PC-3 (cell line): ENCODE data around the gene EDNRB. TPM values are rescaled to one million over a fixed set of nuclear protein-coding genes. Genes with fewer than 3 reads are reported as not detected.

ENCODE experiments used
- ATAC-seq: fragments of 200-7000 bp; cut with Tn5 transposase; 2 replicates; pipeline ENCODE4 v1.9.1; 2020; ENCODE audit warnings: mild to moderate bottlenecking, moderate library complexity
- BruUV-seq: library from RNA; stranded (reverse); fragments of 400-500 nt; replicated peaks from 2 replicates; lab custom pipeline; 2021; lab: Mats Ljungman, UMichigan
- CTCF ChIA-PET: fragments of 300-600 bp; sonication (Branson Sonifier 250); formaldehyde crosslinking; loops from one replicate; lab custom pipeline; 2022; ENCODE audit warnings: antibody characterized with exemption; lab: Charles Lee
- POLR2A ChIA-PET: fragments of 300-600 bp; sonication (Branson Sonifier 250); formaldehyde crosslinking; loops from one replicate; lab custom pipeline; 2022; ENCODE audit warnings: antibody characterized with exemption; ENCODE audit not compliant: unreplicated experiment; lab: Charles Lee
- DNase-seq: peaks from one replicate; pipeline ENCODE4 v3.0.0-alpha.2; 2015
- H2AFZ ChIP-seq: fragments of 300-600 bp; sonication (generic); 2 replicates; pipeline ENCODE4 v1.6.0; 2016; ENCODE audit warnings: antibody characterized with exemption, low read length
- H3F3A ChIP-seq: fragments of 300-600 bp; sonication (generic); one replicate; pipeline ENCODE4 v1.6.0; 2017; ENCODE audit warnings: antibody characterized with exemption, low read length, control low read depth, mild to moderate bottlenecking; ENCODE audit not compliant: unreplicated experiment
- H3K27ac ChIP-seq: fragments of 300-600 bp; sonication (generic); 2 replicates; pipeline ENCODE4 v1.5.1; 2016; ENCODE audit warnings: mild to moderate bottlenecking, low read length
- H3K27me3 ChIP-seq: fragments of 300-600 bp; sonication (generic); 2 replicates; pipeline ENCODE4 v1.6.1; 2016; ENCODE audit warnings: low read length, mixed read lengths
- H3K36me3 ChIP-seq: fragments of 300-600 bp; sonication (generic); 2 replicates; pipeline ENCODE4 v1.6.1; 2016; ENCODE audit warnings: low read depth, mixed run types, low read length, mixed read lengths
- H3K4me1 ChIP-seq: fragments of 300-600 bp; sonication (generic); 2 replicates; pipeline ENCODE4 v1.5.1; 2016; ENCODE audit warnings: low read length; ENCODE audit not compliant: insufficient read depth
- H3K4me2 ChIP-seq: fragments of 300-600 bp; sonication (generic); 2 replicates; pipeline ENCODE4 v1.6.0; 2016; ENCODE audit warnings: low read length
- H3K4me3 ChIP-seq: fragments of 300-600 bp; sonication (generic); 2 replicates; pipeline ENCODE4 v1.5.1; 2016; ENCODE audit warnings: mild to moderate bottlenecking, low read length, mixed read lengths
- H3K79me2 ChIP-seq: fragments of 300-600 bp; sonication (generic); 2 replicates; pipeline ENCODE4 v1.6.1; 2017; ENCODE audit warnings: low read length, mixed read lengths
- H3K9ac ChIP-seq: fragments of 300-600 bp; sonication (generic); 2 replicates; pipeline ENCODE4 v1.6.0; 2016; ENCODE audit warnings: mild to moderate bottlenecking, low read length
- H3K9me2 ChIP-seq: fragments of 300-600 bp; sonication (generic); replicated peaks from 2 replicates; pipeline ENCODE4 v1.6.1; 2016; ENCODE audit warnings: mixed run types, low read length, mixed read lengths
- H3K9me3 ChIP-seq: fragments of 300-600 bp; sonication (generic); 2 replicates; pipeline ENCODE4 v1.6.1; 2016; ENCODE audit warnings: low read length, mixed read lengths
- H4K20me1 ChIP-seq: fragments of 300-600 bp; sonication (generic); 2 replicates; pipeline ENCODE4 v1.6.1; 2016; ENCODE audit warnings: low read length, mixed read lengths
- EZH2 ChIP-seq: fragments of 300-600 bp; sonication (generic); IDR thresholded peaks from one replicate; pipeline ENCODE4 v1.6.1; 2017; ENCODE audit warnings: antibody characterized with exemption, mild to moderate bottlenecking, low read length; ENCODE audit not compliant: unreplicated experiment
- EZH2phosphoT487 ChIP-seq: fragments of 300-600 bp; sonication (generic); IDR thresholded peaks from 2 replicates; pipeline ENCODE4 v1.6.1; 2018; ENCODE audit warnings: mild to moderate bottlenecking, antibody characterized with exemption, low read length, borderline replicate concordance
- intact Hi-C: fragments of 100-400 bp; cut with micrococcal nuclease; formaldehyde crosslinking; loops from 2 replicates; pipeline ENCODE4 v1.9.0; 2023
- total RNA-seq: library from RNA; depleted of rRNA; stranded (reverse); fragments of >200 nt; gene quantifications from 2 replicates; pipeline ENCODE4 v1.2.3, GENCODE V29; 2014
- TF ChIP-seq, protein P1 (sequence below): fragments of 300-600 bp; sonication (generic); conservative IDR thresholded peaks from 2 replicates; pipeline ENCODE4 v1.5.1; 2017; ENCODE audit warnings: antibody characterized with exemption, low read depth, mild to moderate bottlenecking, low read length

The EDNRB gene
- total RNA-seq, 1 experiment from 2014 or later, result not detected

GRCh38 chr13:77919921-77920294 is 1.3 kb upstream of the EDNRB start:
- Histone ChIP-seq H3K9me3 (no peaks in the 10 kb centered on the region), H3K4me3 (no peak overlapping the region), H4K20me1 (no peaks in the 10 kb centered on the region), H3K79me2 (no peaks in the 10 kb centered on the region), H3K4me2 (no peak overlapping the region), H3F3A (no peaks in the 10 kb centered on the region), H3K27me3 (no peaks in the 10 kb centered on the region), H3K9me2 (no peaks in the 10 kb centered on the region), H3K36me3 (no peaks in the 10 kb centered on the region), H3K4me1 (no peaks in the 10 kb centered on the region), H2AFZ (no peak overlapping the region), H3K9ac (no peak overlapping the region), H3K27ac (no peak overlapping the region)
- intact Hi-C loops, result no loop called here
- no peak for ATAC-seq
- ChIA-PET POLR2A (no interaction called here), CTCF (no interaction called here)
- DNase-seq, result no peak
- no TSS peak for BruUV-seq
- TF ChIP-seq EZH2 (no peak), EZH2phosphoT487 (no peak)
- TF ChIP-seq, protein P1, sequence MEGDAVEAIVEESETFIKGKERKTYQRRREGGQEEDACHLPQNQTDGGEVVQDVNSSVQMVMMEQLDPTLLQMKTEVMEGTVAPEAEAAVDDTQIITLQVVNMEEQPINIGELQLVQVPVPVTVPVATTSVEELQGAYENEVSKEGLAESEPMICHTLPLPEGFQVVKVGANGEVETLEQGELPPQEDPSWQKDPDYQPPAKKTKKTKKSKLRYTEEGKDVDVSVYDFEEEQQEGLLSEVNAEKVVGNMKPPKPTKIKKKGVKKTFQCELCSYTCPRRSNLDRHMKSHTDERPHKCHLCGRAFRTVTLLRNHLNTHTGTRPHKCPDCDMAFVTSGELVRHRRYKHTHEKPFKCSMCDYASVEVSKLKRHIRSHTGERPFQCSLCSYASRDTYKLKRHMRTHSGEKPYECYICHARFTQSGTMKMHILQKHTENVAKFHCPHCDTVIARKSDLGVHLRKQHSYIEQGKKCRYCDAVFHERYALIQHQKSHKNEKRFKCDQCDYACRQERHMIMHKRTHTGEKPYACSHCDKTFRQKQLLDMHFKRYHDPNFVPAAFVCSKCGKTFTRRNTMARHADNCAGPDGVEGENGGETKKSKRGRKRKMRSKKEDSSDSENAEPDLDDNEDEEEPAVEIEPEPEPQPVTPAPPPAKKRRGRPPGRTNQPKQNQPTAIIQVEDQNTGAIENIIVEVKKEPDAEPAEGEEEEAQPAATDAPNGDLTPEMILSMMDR, result no peak

DNA sequence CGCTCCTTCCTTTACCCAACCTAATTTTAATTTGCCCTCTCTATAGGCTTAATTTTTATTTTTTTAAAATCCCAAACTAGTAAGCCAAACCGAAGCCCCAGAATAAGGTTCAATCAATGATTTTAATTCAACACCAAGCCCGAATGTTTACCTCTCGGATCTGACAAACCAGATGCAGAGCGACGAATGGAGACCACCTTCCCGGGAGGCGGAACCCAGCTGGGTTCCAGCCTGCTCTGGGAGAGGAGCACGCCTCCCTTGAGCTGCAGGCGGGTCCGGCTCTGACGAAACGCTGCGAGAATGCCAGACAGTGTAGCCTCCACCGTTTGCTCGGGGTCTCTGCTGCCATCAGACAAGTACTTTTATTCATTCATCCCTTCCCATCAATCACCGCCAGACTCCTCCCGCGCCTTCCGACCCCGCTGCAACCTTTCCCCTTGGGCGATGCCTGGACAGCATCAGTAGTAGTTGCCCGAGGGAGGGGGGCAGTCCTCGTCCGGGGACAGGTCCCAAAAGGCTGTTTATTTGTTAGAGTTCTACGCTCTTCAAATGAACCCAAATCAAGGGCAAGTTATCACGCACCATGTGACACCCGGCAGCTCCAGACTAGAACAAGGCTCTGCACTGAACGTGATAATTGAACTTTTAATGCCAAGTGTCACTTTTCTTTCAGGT is 752 bp upstream of the EDNRB start:
- no peak overlapping the region for H3K9ac ChIP-seq
- no peak for ATAC-seq
- no peaks in the 10 kb centered on the region for H3K4me1 ChIP-seq
- intact Hi-C loops, result no loop called here
- no peak overlapping the region for H3K4me3 ChIP-seq
- H3F3A ChIP-seq, result no peaks in the 10 kb centered on the region
- no peaks in the 10 kb centered on the region for H3K27me3 ChIP-seq
- no peaks in the 10 kb centered on the region for H3K9me2 ChIP-seq
- POLR2A ChIA-PET, result no interaction called here
- BruUV-seq, result no TSS peak
- H4K20me1 ChIP-seq, result no peaks in the 10 kb centered on the region
- no peak for DNase-seq
- no peak overlapping the region for H2AFZ ChIP-seq
- CTCF ChIA-PET, result no interaction called here
- no peaks in the 10 kb centered on the region for H3K36me3 ChIP-seq
- no peak overlapping the region for H3K4me2 ChIP-seq
- no peaks in the 10 kb centered on the region for H3K79me2 ChIP-seq
- no peak overlapping the region for H3K27ac ChIP-seq
- no peaks in the 10 kb centered on the region for H3K9me3 ChIP-seq
- TF ChIP-seq, protein P1, result no peak
- TF ChIP-seq EZH2 (no peak), EZH2phosphoT487 (no peak)

DNA sequence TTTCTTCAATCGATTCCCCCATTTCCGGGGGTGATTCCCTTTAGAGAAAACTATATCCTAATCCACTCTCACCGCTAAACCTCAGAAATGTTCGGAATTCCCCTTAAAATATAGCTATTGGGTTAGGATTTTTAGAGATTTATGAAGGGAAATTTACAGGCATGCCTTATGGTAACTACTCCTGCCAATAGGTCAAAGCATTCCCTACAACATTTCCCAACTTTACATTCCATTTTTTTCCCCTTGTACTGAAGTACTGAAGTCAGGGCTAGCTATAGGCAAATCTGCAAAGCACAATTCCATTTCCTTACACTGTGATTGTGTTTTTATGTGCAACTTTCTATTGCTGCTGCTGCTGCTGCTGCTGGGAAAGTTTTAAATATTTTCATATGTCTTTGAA is 2.1 kb downstream of the EDNRB start:
- Histone ChIP-seq H3K4me1 (no peaks in the 10 kb centered on the region), H3K27me3 (no peaks in the 10 kb centered on the region), H3K36me3 (no peaks in the 10 kb centered on the region), H3K79me2 (no peaks in the 10 kb centered on the region), H3K9me2 (no peaks in the 10 kb centered on the region), H3K4me2 (no peak overlapping the region), H3K27ac (no peak overlapping the region), H2AFZ (no peak overlapping the region), H4K20me1 (no peaks in the 10 kb centered on the region), H3F3A (no peaks in the 10 kb centered on the region), H3K4me3 (no peak overlapping the region), H3K9ac (no peak overlapping the region), H3K9me3 (no peaks in the 10 kb centered on the region)
- intact Hi-C loops, result no loop called here
- BruUV-seq, result no TSS peak
- POLR2A ChIA-PET, result no interaction called here
- DNase-seq (no peak), ATAC-seq (no peak)
- TF ChIP-seq EZH2, result no peak
- no peak for TF ChIP-seq EZH2phosphoT487
- TF ChIP-seq, protein P1, result no peak
- CTCF ChIA-PET, result no interaction called here
